Cardiac muscle cell (in vitro differentiated cells and primary cell): ENCODE results near the gene CHP2. TPM values are rescaled to one million over a fixed set of nuclear protein-coding genes. Genes with fewer than 3 reads are reported as not detected.

Source experiments
- DNase-seq, 2 donors: peaks; one replicate each; pipeline versions ENCODE4 v3.0.0 to v3.0.0-alpha.2; 2010 to 2017; ENCODE audit warnings: low read depth in 1 of 2, low spot score in 1 of 2
- H3K27ac ChIP-seq: fragments of 200-600 bp; sonication (generic); 2 replicates; pipeline ENCODE4 v1.5.1; 2016
- H3K27me3 ChIP-seq: fragments of 200-600 bp; sonication (generic); 2 replicates; pipeline ENCODE4 v1.6.0; 2016; ENCODE audit warnings: control low read depth
- H3K36me3 ChIP-seq: fragments of 200-600 bp; sonication (generic); 2 replicates; pipeline ENCODE4 v1.5.1; 2016; ENCODE audit warnings: control low read depth
- H3K4me1 ChIP-seq: fragments of 200-600 bp; sonication (generic); 2 replicates; pipeline ENCODE4 v1.8.1; 2017; ENCODE audit warnings: low read depth, mild to moderate bottlenecking, mixed run types
- H3K4me3 ChIP-seq: fragments of 200-600 bp; sonication (generic); 2 replicates; pipeline ENCODE4 v1.5.1; 2016; ENCODE audit warnings: mild to moderate bottlenecking
- H3K9me3 ChIP-seq: fragments of 200-600 bp; sonication (generic); 2 replicates; pipeline ENCODE4 v1.5.1; 2017; ENCODE audit warnings: low read depth, mild to moderate bottlenecking, control low read depth
- CTCF ChIP-seq: IDR thresholded peaks from 2 replicates; pipeline ENCODE4 v1.5.1; 2012; ENCODE audit warnings: low read depth, mild to moderate bottlenecking, low read length
- polyA plus RNA-seq: library from polyadenylated mRNA; unstranded; fragments of >200 nt; fragmentation: Nextera tagmentation; extraction: Ambion mirVana; gene quantifications from 2 replicates; pipeline ENCODE4 v1.2.1, GENCODE V29; 2016
- total RNA-seq: library from RNA; depleted of rRNA; stranded (reverse); fragments of >200 nt; gene quantifications from 2 replicates; pipeline ENCODE4 v1.2.3, GENCODE V29; 2016

The CHP2 gene
- total and polyA plus RNA-seq, 2 experiments from 2014 or later: not detected

DNA sequence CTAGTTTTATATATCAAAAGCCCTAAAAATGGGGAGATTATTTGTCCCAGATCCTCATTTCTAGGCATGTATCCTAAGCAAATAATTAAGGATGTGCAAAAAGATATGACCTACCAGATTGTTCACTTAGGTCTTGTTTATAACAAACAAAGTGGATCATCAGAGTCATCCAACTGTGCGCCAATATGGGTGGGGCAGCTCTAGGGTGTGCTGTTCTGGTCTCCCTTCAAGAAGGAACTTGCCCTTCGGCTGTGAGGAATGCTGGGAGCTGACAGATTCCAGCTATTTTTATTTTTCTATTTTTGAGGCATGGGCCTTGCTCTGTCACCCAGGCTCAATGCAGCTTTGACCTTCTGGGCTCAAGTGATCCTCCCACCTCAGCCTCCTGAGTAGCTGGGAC lies 13.8 kb downstream of the CHP2 start:
- no peak for DNase-seq
- no peak overlapping the region for H3K27ac ChIP-seq
- H3K9me3 ChIP-seq: no peaks in the 10 kb centered on the region
- no peak for TF ChIP-seq CTCF
- H3K27me3 ChIP-seq: no peaks in the 10 kb centered on the region
- no peak overlapping the region for H3K4me3 ChIP-seq
- no peaks in the 10 kb centered on the region for H3K36me3 ChIP-seq
- H3K4me1 ChIP-seq: no peaks in the 10 kb centered on the region

DNA sequence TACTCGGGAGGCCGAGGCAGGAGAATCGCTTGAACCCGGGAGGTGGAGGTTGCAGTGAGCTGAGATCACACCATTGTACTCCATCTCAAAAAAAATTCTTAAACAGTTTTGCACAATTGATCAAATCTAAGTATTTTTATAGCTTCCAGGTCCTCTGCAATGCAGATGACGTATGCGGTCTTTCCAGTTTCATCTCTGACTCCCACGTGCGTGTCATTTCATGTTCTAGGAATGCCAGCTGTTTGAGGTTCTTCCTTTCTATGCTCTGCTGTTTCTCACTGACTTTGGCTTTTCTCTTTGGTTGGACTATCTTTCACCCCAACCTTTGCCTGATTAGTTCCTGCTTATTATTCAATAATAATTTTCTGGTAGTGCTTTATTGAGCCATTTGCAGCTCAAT lies 16.2 kb downstream of the CHP2 start:
- Histone ChIP-seq H3K36me3 (no peaks in the 10 kb centered on the region), H3K4me1 (no peaks in the 10 kb centered on the region), H3K9me3 (no peaks in the 10 kb centered on the region), H3K27me3 (no peaks in the 10 kb centered on the region), H3K27ac (no peak overlapping the region), H3K4me3 (no peak overlapping the region)
- TF ChIP-seq CTCF: no peak
- DNase-seq: no peak

DNA sequence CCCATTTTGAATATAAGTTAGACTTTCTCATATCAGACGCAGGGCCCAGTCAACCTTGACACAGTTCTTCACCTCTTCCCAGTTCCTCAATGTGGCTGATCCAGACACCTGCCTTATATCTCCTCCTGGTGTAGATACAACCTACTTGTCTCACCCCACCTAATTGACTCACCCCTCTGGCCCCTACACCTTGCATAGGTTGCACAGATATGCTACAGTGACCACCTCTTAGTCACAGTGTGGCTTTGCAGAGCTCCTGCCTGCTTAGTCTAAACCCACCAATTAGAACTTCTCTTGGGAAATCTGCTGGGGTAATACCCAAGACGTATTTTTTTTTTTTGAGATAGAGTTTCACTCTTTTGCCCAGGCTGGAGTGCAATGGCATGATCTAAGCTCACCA lies 16.8 kb downstream of the CHP2 start:
- no peak overlapping the region for H3K27ac ChIP-seq
- H3K4me1 ChIP-seq: no peaks in the 10 kb centered on the region
- no peaks in the 10 kb centered on the region for H3K36me3 ChIP-seq
- no peak for DNase-seq
- H3K9me3 ChIP-seq: no peaks in the 10 kb centered on the region
- TF ChIP-seq CTCF: no peak
- H3K27me3 ChIP-seq: no peaks in the 10 kb centered on the region
- no peak overlapping the region for H3K4me3 ChIP-seq

DNA sequence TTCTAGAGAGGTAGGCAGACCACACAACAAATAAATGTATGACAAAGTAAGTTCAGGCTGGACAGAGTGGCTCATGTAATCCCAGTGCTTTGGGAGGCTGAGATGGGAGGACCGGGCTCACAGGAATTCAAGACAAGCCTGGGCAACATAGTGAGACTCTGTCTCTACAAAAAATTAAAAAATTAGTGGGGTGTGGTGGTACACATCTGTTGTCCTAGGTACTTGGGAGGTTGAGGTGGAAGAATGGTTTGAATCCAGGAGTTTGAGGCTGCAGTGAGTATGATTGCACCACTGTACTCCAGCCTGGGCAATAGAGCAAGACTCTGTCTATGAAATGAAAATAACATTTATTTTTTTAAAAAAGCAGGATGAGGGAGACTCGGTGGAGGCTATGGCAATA lies 18.5 kb downstream of the CHP2 start:
- Histone ChIP-seq H3K4me1 (no peaks in the 10 kb centered on the region), H3K27ac (no peak overlapping the region), H3K27me3 (no peaks in the 10 kb centered on the region), H3K9me3 (no peaks in the 10 kb centered on the region), H3K4me3 (no peak overlapping the region), H3K36me3 (no peaks in the 10 kb centered on the region)
- TF ChIP-seq CTCF: no peak
- no peak for DNase-seq

GRCh38 chr16:23781176-23781575 lies 26.4 kb downstream of the CHP2 start:
- no peaks in the 10 kb centered on the region for H3K36me3 ChIP-seq
- H3K27me3 ChIP-seq: no peaks in the 10 kb centered on the region
- no peaks in the 10 kb centered on the region for H3K4me1 ChIP-seq
- no peak overlapping the region for H3K4me3 ChIP-seq
- no peaks in the 10 kb centered on the region for H3K9me3 ChIP-seq
- no peak overlapping the region for H3K27ac ChIP-seq
- no peak for TF ChIP-seq CTCF
- DNase-seq: no peak
